GM12874 (cell line): Measurements from ENCODE around the gene CADM1.

Experiments used
- CTCF ChIP-seq: IDR thresholded peaks from 2 replicates; pipeline ENCODE4 v1.5.1; 2011; ENCODE audit warnings: low read depth, mild to moderate bottlenecking, control low read depth, low read length, moderate library complexity; ENCODE audit not compliant: insufficient read depth

CADM1 gene

GRCh38 chr11:115144914-115145313 lies 359.3 kb downstream of the CADM1 start:
- no peak for TF ChIP-seq CTCF

- no peak for TF ChIP-seq CTCF
These were observed 360.2 kb downstream of the CADM1 start for GRCh38 chr11:115144014-115144413.

- no peak for TF ChIP-seq CTCF
These were observed 362.7 kb downstream of the CADM1 start for GRCh38 chr11:115141231-115142114.

- TF ChIP-seq CTCF: no peak
These were observed 368.3 kb downstream of the CADM1 start for GRCh38 chr11:115135936-115136335.

- TF ChIP-seq CTCF: no peak
These were observed 369.3 kb downstream of the CADM1 start for GRCh38 chr11:115134926-115135325.

- no peak for TF ChIP-seq CTCF
These were observed 370.6 kb downstream of the CADM1 start for GRCh38 chr11:115133475-115134209.

- TF ChIP-seq CTCF: peak; percentile 48
These were observed 371.6 kb downstream of the CADM1 start for GRCh38 chr11:115132436-115133228.
